ENCODE measurements around the gene FMNL2.

Gene FMNL2

DNA sequence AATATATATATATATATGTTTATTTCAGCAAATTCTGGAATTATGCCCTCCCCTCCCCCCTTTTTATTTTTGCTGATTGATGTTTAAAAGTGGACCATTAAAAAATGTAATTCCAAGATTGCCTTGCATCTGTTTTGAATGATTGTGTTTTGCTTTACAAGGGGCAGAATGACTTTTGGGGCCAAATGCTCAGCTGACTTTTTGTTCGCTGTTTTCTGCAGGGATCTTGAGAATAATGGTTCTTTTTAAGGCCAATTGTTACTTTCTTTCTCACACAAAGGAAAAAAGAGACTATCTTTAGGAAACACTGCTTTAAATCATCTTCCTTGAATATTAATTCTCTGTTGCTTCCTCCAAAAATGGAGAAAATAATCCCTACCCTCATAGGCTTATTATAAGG is 95.9 kb downstream of the FMNL2 start:
- Histone ChIP-seq H3K9me3 (ENCODE audit: insufficient read depth, low read length, severe bottlenecking) (no peaks in the 10 kb centered on the region), H3K36me3 (ENCODE audit: insufficient read depth, low read length) (no peaks in the 10 kb centered on the region), H3K4me1 (ENCODE audit: insufficient read depth, low read length) (no peaks in the 10 kb centered on the region), H3K4me3 (ENCODE audit: low read depth in 1 of 2, low read length in 2 of 2) (no peak overlapping the region), H3K79me2 (ENCODE audit: insufficient read depth, low read length) (no peaks in the 10 kb centered on the region), H2AFZ (ENCODE audit: low read depth, low read length) (no peak overlapping the region), H4K20me1 (ENCODE audit: insufficient read depth, low read length) (no peaks in the 10 kb centered on the region), H3K4me2 (ENCODE audit: insufficient read depth, low read length) (no peak overlapping the region), H3K9ac (ENCODE audit: low read depth, low read length) (no peak overlapping the region), H3K27ac (ENCODE audit: low read length) (no peak overlapping the region), H3K27me3 (ENCODE audit: insufficient read depth, low read length, poor library complexity) (peaks cover 3% of the 10 kb centered on the region)
- ATAC-seq (ENCODE audit: insufficient read depth, low read depth) (no peak), DNase-seq (no peak)
- TF ChIP-seq, protein P1, sequence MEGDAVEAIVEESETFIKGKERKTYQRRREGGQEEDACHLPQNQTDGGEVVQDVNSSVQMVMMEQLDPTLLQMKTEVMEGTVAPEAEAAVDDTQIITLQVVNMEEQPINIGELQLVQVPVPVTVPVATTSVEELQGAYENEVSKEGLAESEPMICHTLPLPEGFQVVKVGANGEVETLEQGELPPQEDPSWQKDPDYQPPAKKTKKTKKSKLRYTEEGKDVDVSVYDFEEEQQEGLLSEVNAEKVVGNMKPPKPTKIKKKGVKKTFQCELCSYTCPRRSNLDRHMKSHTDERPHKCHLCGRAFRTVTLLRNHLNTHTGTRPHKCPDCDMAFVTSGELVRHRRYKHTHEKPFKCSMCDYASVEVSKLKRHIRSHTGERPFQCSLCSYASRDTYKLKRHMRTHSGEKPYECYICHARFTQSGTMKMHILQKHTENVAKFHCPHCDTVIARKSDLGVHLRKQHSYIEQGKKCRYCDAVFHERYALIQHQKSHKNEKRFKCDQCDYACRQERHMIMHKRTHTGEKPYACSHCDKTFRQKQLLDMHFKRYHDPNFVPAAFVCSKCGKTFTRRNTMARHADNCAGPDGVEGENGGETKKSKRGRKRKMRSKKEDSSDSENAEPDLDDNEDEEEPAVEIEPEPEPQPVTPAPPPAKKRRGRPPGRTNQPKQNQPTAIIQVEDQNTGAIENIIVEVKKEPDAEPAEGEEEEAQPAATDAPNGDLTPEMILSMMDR (IDR thresholded peaks at IDR 0.05; ENCODE audit: borderline replicate concordance, extremely low read depth, low read length, poor library complexity, severe bottlenecking) = no peak
- TF ChIP-seq EZH2 (IDR thresholded peaks at IDR 0.05; ENCODE audit: borderline replicate concordance, low read depth, low read length, severe bottlenecking) = no peak

DNA sequence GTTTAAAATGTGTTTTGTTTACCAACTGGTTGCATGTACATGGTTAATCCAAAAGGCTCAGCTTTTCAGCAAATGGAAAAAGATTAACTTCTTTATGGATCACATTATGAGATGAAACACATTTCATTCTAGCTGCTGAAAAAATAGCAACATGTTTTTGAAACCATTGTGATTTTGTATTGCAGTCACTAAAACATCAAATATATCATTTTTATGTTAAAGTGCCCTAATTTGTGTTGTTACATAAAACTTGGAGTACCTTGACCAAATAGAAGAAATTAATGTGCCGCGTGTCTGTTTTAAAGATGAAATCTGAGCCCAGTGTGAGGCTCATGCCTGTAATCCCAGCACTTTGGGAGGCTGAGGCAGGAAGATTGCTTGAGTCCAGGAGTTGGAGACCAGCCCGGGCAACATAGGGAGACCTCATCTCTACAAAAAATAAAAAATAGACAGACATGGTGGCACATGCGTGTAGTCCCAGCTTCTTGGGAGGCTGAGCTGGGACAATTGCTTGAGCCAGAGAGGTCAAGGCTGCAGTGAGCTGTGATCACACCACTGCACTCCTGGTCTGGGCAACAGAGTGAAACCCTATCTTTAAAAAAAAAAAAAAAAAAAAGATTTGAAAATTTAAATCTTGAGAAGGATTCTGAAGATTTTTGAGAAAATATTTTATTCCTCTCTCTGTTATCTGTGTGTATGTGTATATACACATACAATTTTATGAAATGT is 96.6 kb downstream of the FMNL2 start:
- no peak overlapping the region for H3K4me2 ChIP-seq (ENCODE audit: insufficient read depth, low read length)

DNA sequence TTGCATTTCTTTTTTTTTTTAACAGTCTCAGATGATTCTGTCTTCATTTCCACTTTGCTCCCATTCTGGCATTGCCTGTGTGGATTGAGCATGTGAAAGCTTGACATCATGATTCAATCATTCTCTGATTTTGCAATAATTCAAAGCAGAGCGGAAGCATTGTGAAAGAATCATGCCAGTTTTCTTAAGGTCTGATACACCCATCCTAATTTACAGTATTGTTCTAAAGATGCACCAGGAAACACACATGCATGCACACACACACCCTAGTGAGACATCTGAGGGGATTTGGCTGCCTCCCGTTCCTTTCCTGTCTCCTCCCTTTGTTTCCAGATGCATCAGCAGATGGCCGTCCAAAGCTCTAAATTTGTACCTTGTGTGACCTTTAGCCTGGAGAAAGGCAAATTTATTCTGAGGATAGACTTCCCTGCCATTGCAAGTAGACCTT is 97.3 kb downstream of the FMNL2 start:
- no peaks in the 10 kb centered on the region for H3K4me1 ChIP-seq (ENCODE audit: insufficient read depth, low read length)
- H2AFZ ChIP-seq (ENCODE audit: low read depth, low read length) = no peak overlapping the region
- TF ChIP-seq, protein P1 (IDR thresholded peaks at IDR 0.05; ENCODE audit: borderline replicate concordance, extremely low read depth, low read length, poor library complexity, severe bottlenecking) = no peak
- no peak for TF ChIP-seq EZH2 (IDR thresholded peaks at IDR 0.05; ENCODE audit: borderline replicate concordance, low read depth, low read length, severe bottlenecking)
- H3K4me3 ChIP-seq (ENCODE audit: low read depth in 1 of 2, low read length in 2 of 2) = no peak overlapping the region
- DNase-seq = no peak
- no peaks in the 10 kb centered on the region for H3K79me2 ChIP-seq (ENCODE audit: insufficient read depth, low read length)
- no peak overlapping the region for H3K4me2 ChIP-seq (ENCODE audit: insufficient read depth, low read length)
- H4K20me1 ChIP-seq (ENCODE audit: insufficient read depth, low read length) = no peaks in the 10 kb centered on the region
- H3K36me3 ChIP-seq (ENCODE audit: insufficient read depth, low read length) = no peaks in the 10 kb centered on the region
- H3K27ac ChIP-seq (ENCODE audit: low read length) = no peak overlapping the region
- ATAC-seq (ENCODE audit: insufficient read depth, low read depth) = no peak
- no peak overlapping the region for H3K9ac ChIP-seq (ENCODE audit: low read depth, low read length)
- H3K27me3 ChIP-seq (ENCODE audit: insufficient read depth, low read length, poor library complexity) = peaks cover 3% of the 10 kb centered on the region
- no peaks in the 10 kb centered on the region for H3K9me3 ChIP-seq (ENCODE audit: insufficient read depth, low read length, severe bottlenecking)

More for the DNA sequence above, 96.6 kb downstream of the FMNL2 start:
- Histone ChIP-seq H3K79me2 (ENCODE audit: insufficient read depth, low read length) (no peaks in the 10 kb centered on the region), H2AFZ (ENCODE audit: low read depth, low read length) (no peak overlapping the region), H3K36me3 (ENCODE audit: insufficient read depth, low read length) (no peaks in the 10 kb centered on the region), H3K27me3 (ENCODE audit: insufficient read depth, low read length, poor library complexity) (peaks cover 3% of the 10 kb centered on the region), H3K4me3 (ENCODE audit: low read depth in 1 of 2, low read length in 2 of 2) (no peak overlapping the region), H3K4me1 (ENCODE audit: insufficient read depth, low read length) (no peaks in the 10 kb centered on the region), H3K27ac (ENCODE audit: low read length) (no peak overlapping the region), H3K9me3 (ENCODE audit: insufficient read depth, low read length, severe bottlenecking) (no peaks in the 10 kb centered on the region), H4K20me1 (ENCODE audit: insufficient read depth, low read length) (no peaks in the 10 kb centered on the region), H3K9ac (ENCODE audit: low read depth, low read length) (no peak overlapping the region)
- TF ChIP-seq, protein P1 (IDR thresholded peaks at IDR 0.05; ENCODE audit: borderline replicate concordance, extremely low read depth, low read length, poor library complexity, severe bottlenecking) = no peak
- no peak for TF ChIP-seq EZH2 (IDR thresholded peaks at IDR 0.05; ENCODE audit: borderline replicate concordance, low read depth, low read length, severe bottlenecking)
- ATAC-seq (ENCODE audit: insufficient read depth, low read depth) = no peak
- no peak for DNase-seq
